Effector memory CD4-positive, alpha-beta T cell (primary cell): ENCODE data around the gene RAB37.
A peak's percentile ranks its signal among the peaks of the same experiment; 100 is the strongest.

Experiments
- DNase-seq, 3 donors: peaks; one replicate each; pipeline ENCODE4 v3.0.0-alpha.2; 2020
- H3K27ac ChIP-seq: 2 replicates; pipeline ENCODE4 v1.7.0; 2013; ENCODE audit warnings: mild to moderate bottlenecking, low read length, moderate library complexity; ENCODE audit not compliant: insufficient read depth, poor library complexity, severe bottlenecking
- H3K27me3 ChIP-seq: replicated peaks from 2 replicates; pipeline ENCODE4 v1.7.0; 2013; ENCODE audit warnings: mild to moderate bottlenecking, low read length; ENCODE audit not compliant: insufficient read depth, control insufficient read depth, poor library complexity, severe bottlenecking
- H3K36me3 ChIP-seq: 2 replicates; pipeline ENCODE4 v1.7.0; 2013; ENCODE audit warnings: mild to moderate bottlenecking, low read length, moderate library complexity; ENCODE audit not compliant: control insufficient read depth, insufficient read depth
- H3K4me1 ChIP-seq: 2 replicates; pipeline ENCODE4 v1.7.0; 2013; ENCODE audit warnings: low read length, mild to moderate bottlenecking; ENCODE audit not compliant: control insufficient read depth, insufficient read depth, poor library complexity, severe bottlenecking
- H3K4me3 ChIP-seq: 2 replicates; pipeline ENCODE4 v1.7.0; 2013; ENCODE audit warnings: low read length, low read depth, mild to moderate bottlenecking; ENCODE audit not compliant: insufficient read depth, poor library complexity, severe bottlenecking
- H3K9me3 ChIP-seq: 2 replicates; pipeline ENCODE4 v1.7.0; 2013; ENCODE audit warnings: mild to moderate bottlenecking, low read length, moderate library complexity; ENCODE audit not compliant: control insufficient read depth

Gene RAB37

DNA sequence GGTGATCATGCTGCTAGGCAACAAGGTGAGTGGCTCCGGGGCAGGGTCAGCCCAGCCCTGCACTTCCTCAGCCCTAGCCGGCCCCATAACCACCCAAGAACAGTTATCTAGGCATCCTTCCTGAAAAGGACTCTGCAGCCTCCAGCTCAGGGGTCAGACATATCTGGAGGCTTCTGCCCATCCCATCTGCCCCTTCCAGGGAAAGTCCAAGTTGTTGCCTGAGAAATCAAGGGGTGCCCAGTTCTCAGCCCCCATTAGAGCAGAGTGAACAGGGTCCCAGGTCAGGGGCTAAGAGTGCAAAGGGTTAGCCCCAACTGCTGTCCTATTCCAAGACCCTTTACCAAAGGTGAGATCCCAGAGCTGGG, 7.3 kb downstream of the RAB37 start:
- Histone ChIP-seq H3K36me3 (no peaks in the 10 kb centered on the region), H3K4me1 (peaks cover 74% of the 10 kb centered on the region)
- no peak for DNase-seq

DNA sequence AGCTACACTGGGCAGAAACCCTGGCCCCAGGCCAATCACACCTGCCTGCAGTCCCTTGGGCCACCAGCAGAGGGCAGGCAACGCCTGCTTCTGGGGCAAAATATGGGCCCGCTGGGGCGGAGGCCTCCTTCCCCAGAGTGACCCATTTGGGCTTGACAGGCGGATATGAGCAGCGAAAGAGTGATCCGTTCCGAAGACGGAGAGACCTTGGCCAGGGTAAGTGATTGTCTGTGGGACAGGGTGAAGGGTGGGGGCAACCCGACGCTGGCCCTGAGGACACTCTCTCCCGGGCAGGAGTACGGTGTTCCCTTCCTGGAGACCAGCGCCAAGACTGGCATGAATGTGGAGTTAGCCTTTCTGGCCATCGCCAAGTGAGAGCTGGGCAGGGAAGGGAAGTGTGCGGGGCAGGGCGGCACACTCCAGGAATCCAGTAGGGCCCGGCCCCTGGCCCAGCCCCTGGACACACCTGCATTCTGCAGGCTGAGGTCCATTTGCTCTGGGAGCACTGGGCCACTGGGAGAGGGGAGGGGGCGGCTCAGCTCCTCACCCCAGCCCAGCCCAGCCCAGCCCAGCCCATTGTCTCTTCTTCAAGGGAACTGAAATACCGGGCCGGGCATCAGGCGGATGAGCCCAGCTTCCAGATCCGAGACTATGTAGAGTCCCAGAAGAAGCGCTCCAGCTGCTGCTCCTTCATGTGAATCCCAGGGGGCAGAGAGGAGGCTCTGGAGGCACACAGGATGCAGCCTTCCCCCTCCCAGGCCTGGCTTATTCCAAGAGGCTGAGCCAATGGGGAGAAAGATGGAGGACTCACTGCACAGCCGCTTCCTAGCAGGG, 7.9 kb downstream of the RAB37 start:
- H3K4me3 ChIP-seq: peak overlapping the region; percentile 17
- DNase-seq: peak; percentile 73 to 83 (median 82)
- H3K27ac ChIP-seq: no peak overlapping the region
- H3K27me3 ChIP-seq: no peaks in the 10 kb centered on the region
- H3K36me3 ChIP-seq: no peaks in the 10 kb centered on the region
- peaks cover 68% of the 10 kb centered on the region for H3K4me1 ChIP-seq
- H3K9me3 ChIP-seq: no peaks in the 10 kb centered on the region

More for the DNA sequence above, 7.3 kb downstream of the RAB37 start:
- Histone ChIP-seq H3K27ac (peak overlapping the region; percentile 47), H3K4me3 (no peak overlapping the region), H3K27me3 (no peaks in the 10 kb centered on the region), H3K9me3 (no peaks in the 10 kb centered on the region)

- no peak overlapping the region for H3K4me3 ChIP-seq
- H3K36me3 ChIP-seq: no peaks in the 10 kb centered on the region
- no peak for DNase-seq
- H3K9me3 ChIP-seq: no peaks in the 10 kb centered on the region
- peaks cover 62% of the 10 kb centered on the region for H3K4me1 ChIP-seq
- no peak overlapping the region for H3K27ac ChIP-seq
- no peaks in the 10 kb centered on the region for H3K27me3 ChIP-seq
These were observed 8.6 kb downstream of the RAB37 start for GRCh38 chr17:74745548-74746177.

GRCh38 chr17:74746376-74746775, 9.3 kb downstream of the RAB37 start:
- no peaks in the 10 kb centered on the region for H3K36me3 ChIP-seq
- H3K4me1 ChIP-seq: peaks cover 62% of the 10 kb centered on the region
- H3K9me3 ChIP-seq: no peaks in the 10 kb centered on the region
- H3K27ac ChIP-seq: peak overlapping the region; percentile 51
- no peak overlapping the region for H3K4me3 ChIP-seq
- H3K27me3 ChIP-seq: no peaks in the 10 kb centered on the region
- DNase-seq: no peak

GRCh38 chr17:74746922-74747321, 9.9 kb downstream of the RAB37 start:
- Histone ChIP-seq H3K27me3 (no peaks in the 10 kb centered on the region), H3K36me3 (no peaks in the 10 kb centered on the region), H3K9me3 (no peaks in the 10 kb centered on the region), H3K4me1 (peaks cover 62% of the 10 kb centered on the region), H3K4me3 (peak overlapping the region; percentile 13), H3K27ac (peak overlapping the region; percentile 51)
- no peak for DNase-seq

GRCh38 chr17:74748279-74748528, 11.1 kb downstream of the RAB37 start:
- no peak for DNase-seq
- peak overlapping the region; percentile 51 for H3K27ac ChIP-seq
- peaks cover 8% of the 10 kb centered on the region for H3K36me3 ChIP-seq
- H3K9me3 ChIP-seq: no peaks in the 10 kb centered on the region
- H3K4me3 ChIP-seq: peak overlapping the region; percentile 99
- H3K4me1 ChIP-seq: peaks cover 65% of the 10 kb centered on the region
- no peaks in the 10 kb centered on the region for H3K27me3 ChIP-seq

DNA sequence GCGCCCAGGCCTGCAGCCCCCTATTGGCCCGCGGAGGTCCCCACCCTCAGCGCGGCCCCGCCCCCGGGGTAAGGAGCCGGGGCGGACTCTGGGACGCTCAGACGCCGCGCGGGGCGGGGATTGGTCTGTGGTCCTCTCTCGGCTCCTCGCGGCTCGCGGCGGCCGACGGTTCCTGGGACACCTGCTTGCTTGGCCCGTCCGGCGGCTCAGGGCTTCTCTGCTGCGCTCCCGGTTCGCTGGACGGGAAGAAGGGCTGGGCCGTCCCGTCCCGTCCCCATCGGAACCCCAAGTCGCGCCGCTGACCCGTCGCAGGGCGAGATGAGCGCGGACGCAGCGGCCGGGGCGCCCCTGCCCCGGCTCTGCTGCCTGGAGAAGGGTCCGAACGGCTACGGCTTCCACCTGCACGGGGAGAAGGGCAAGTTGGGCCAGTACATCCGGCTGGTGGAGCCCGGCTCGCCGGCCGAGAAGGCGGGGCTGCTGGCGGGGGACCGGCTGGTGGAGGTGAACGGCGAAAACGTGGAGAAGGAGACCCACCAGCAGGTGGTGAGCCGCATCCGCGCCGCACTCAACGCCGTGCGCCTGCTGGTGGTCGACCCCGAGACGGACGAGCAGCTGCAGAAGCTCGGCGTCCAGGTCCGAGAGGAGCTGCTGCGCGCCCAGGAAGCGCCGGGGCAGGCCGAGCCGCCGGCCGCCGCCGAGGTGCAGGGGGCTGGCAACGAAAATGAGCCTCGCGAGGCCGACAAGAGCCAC, 11.6 kb downstream of the RAB37 start, which contains the start of gene NHERF1:
TSS of gene NHERF1 (plus strand) at position 100 of the 750 bp plus-strand sequence. CDS start at position 319, 219 bp downstream.
- Histone ChIP-seq H3K27me3 (no peaks in the 10 kb centered on the region), H3K4me3 (peak within 1 kb of the TSS; percentile 99), H3K4me1 (peaks cover 65% of the 10 kb centered on the region), H3K36me3 (peaks cover 8% of the 10 kb centered on the region), H3K9me3 (no peaks in the 10 kb centered on the region), H3K27ac (peak within 1 kb of the TSS; percentile 82)
- peak; percentile 89 to 91 (median 90) for DNase-seq

DNA sequence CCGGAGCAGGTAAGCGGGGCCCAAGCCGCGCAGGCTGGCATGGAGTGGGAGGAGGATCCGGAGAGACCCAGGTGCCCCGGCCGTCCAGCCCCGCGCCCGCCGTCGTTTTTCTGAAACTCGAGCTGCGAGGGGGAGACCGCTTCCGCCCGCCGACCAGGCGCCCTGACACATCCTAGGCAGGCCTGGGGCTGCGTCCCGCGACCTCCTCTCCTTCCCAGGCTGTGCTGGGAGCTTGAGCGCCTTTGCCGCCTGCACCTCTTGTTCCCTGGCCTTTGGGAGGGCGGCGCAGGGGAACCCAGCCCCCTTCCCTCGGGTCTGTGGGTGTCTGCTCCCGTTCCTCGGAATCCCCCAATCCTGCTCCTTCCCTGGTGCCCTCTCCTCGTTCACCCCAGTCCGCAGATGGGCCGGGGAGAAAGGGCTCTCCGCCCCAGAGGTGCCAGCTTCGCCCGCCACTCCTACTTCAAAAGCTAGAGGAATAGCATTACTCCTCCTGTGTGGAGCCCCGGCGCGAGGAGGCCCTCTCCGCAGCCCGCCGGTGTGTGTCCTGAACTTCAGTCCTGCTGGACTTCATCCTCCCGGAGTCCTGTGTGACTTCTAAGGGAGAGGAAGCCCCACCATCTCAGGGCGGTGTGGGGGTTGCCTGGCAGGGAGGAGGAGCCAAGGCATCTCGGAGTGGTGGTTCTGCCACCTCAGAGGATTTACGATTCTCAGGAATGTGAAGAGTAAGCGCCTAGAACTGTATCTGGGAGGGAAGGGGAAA, 12.4 kb downstream of the RAB37 start:
- H3K4me1 ChIP-seq: peaks cover 64% of the 10 kb centered on the region
- H3K36me3 ChIP-seq: peaks cover 8% of the 10 kb centered on the region
- no peaks in the 10 kb centered on the region for H3K27me3 ChIP-seq
- H3K27ac ChIP-seq: peak overlapping the region; percentile 82
- peak overlapping the region; percentile 99 for H3K4me3 ChIP-seq
- DNase-seq: no peak
- H3K9me3 ChIP-seq: no peaks in the 10 kb centered on the region

GRCh38 chr17:74750039-74750326, 12.9 kb downstream of the RAB37 start:
- no peaks in the 10 kb centered on the region for H3K27me3 ChIP-seq
- H3K9me3 ChIP-seq: no peaks in the 10 kb centered on the region
- no peak for DNase-seq
- peak overlapping the region; percentile 99 for H3K4me3 ChIP-seq
- H3K36me3 ChIP-seq: peaks cover 8% of the 10 kb centered on the region
- peaks cover 64% of the 10 kb centered on the region for H3K4me1 ChIP-seq
- peak overlapping the region; percentile 82 for H3K27ac ChIP-seq
